Spleen (tissue), 11 donors: ENCODE data around the gene CSTPP1. TPM values are rescaled to one million over a fixed set of nuclear protein-coding genes. Genes with fewer than 3 reads are reported as not detected.

ENCODE experiments used
- DNase-seq: peaks from one replicate; pipeline ENCODE4 v3.0.0-alpha.2; 2020
- H3K27ac ChIP-seq, 8 donors: fragments of 200-600 bp; sonication (generic) in 7 of 8; 1 replicate in 4 of 8; 2 replicates in 4 of 8; pipeline versions ENCODE4 v1.5.0 to v1.8.0; 2016 to 2021; ENCODE audit warnings: inconsistent platforms in 4 of 8, mild to moderate bottlenecking in 4 of 8, moderate library complexity in 1 of 8
- H3K27me3 ChIP-seq, 7 donors: fragments of 200-600 bp; sonication (generic) in 6 of 7; replicated peaks in 1 of 7; 1 replicate in 4 of 7; 2 replicates in 3 of 7; pipeline versions ENCODE4 v1.5.0 to v1.8.0; 2016 to 2021; ENCODE audit warnings: inconsistent platforms in 3 of 7, mild to moderate bottlenecking in 1 of 7
- H3K36me3 ChIP-seq, 6 donors: fragments of 200-600 bp; sonication (generic) in 5 of 6; 1 replicate in 4 of 6; 2 replicates in 2 of 6; pipeline versions ENCODE4 v1.5.0 to v1.8.0; 2016 to 2021; ENCODE audit warnings: inconsistent platforms in 2 of 6
- H3K4me1 ChIP-seq, 6 donors: fragments of 200-600 bp; sonication (generic) in 5 of 6; 1 replicate in 3 of 6; 2 replicates in 3 of 6; pipeline versions ENCODE4 v1.5.0 to v1.8.0; 2016 to 2021; ENCODE audit warnings: inconsistent platforms in 3 of 6
- H3K4me3 ChIP-seq, 8 donors: fragments of 200-600 bp; sonication (generic) in 7 of 8; 1 replicate in 4 of 8; 2 replicates in 4 of 8; pipeline versions ENCODE4 v1.5.0 to v1.8.0; 2016 to 2021; ENCODE audit warnings: inconsistent platforms in 4 of 8, mild to moderate bottlenecking in 4 of 8, moderate library complexity in 2 of 8
- H3K9me3 ChIP-seq, 8 donors: fragments of 200-600 bp; sonication (generic) in 7 of 8; 1 replicate in 4 of 8; 2 replicates in 4 of 8; pipeline versions ENCODE4 v1.5.0 to v1.8.0; 2016 to 2021; ENCODE audit warnings: inconsistent platforms in 4 of 8
- POLR2A ChIP-seq, 3 donors: fragments of 450-650 bp; IDR thresholded peaks; one replicate each; pipeline ENCODE4 v1.5.1; 2017; ENCODE audit warnings: antibody characterized with exemption in 3 of 3, mild to moderate bottlenecking in 1 of 3
- POLR2AphosphoS5 ChIP-seq, 3 donors: sonication (generic); formaldehyde crosslinking; IDR thresholded peaks; one replicate each; pipeline ENCODE4 v1.5.1; 2017; ENCODE audit warnings: antibody characterized with exemption in 3 of 3
- WGBS, 5 donors: extraction: QIAGEN DNeasy Blood & Tissue Kit in 3 of 5; methylation state at CpG; one replicate each; pipeline versions ENCODE4 v1.1.5 to v1.1.7; 2013 to 2018; 5-methylcytosine and 5-hydroxymethylcytosine counted together
- intact Hi-C: fragments of 100-400 bp; cut with DNase I; formaldehyde crosslinking; loops from one replicate; pipeline ENCODE4 v1.15.0; 2023; ENCODE audit warnings: low total_unique reads
- polyA plus RNA-seq, 3 donors: library from polyadenylated mRNA; stranded (reverse); fragments of 200-250 nt; gene quantifications; one replicate each; pipeline ENCODE4 v1.2.1, GENCODE V29; 2013
- total RNA-seq, 7 donors: library from RNA; depleted of rRNA in 3 of 7; stranded (reverse); fragments of >200 nt in 3 of 7; fragmentation: NEBNext Ultra II Directional in 4 of 7; extraction: Animal tissue kit (Norgen Biotek cat#: 25700) in 4 of 7; gene quantifications; one replicate each; pipeline versions ENCODE4 v1.1.0 to v1.2.1, GENCODE V29; 2016 to 2021
- TF ChIP-seq, protein P1 (sequence below), 11 experiments: fragments of 200-600 bp in 7 of 11; fragments of 450-650 bp in 4 of 11; sonication (generic) in 4 of 11; IDR thresholded peaks in 8 of 11; conservative IDR thresholded peaks in 3 of 11; 1 replicate in 7 of 11; 2 replicates in 4 of 11; pipeline versions ENCODE4 v1.4.0 to v1.8.0; 2016 to 2021; ENCODE audit warnings: antibody characterized with exemption in 11 of 11, inconsistent platforms in 4 of 11, mild to moderate bottlenecking in 1 of 11
- donor health status: healthy with polysubstance abuse.
- donor health status: DM: no; HTN: no; CAD: no; lungs with moderate emphysema.
- donor health status: DM: no; HTN: no; CAD: no.
- donor health status: Bipolar disorder and iron deficiency.
- donor health status: healthy.
- donor health status: DM: no; HTN: no; CAD: no.
- donor health status: DM: yes; HTN: yes; CAD: no.

The CSTPP1 gene
- total and polyA plus RNA-seq, 10 donors = 8.6 to 23.0 (median 14.4) TPM

DNA sequence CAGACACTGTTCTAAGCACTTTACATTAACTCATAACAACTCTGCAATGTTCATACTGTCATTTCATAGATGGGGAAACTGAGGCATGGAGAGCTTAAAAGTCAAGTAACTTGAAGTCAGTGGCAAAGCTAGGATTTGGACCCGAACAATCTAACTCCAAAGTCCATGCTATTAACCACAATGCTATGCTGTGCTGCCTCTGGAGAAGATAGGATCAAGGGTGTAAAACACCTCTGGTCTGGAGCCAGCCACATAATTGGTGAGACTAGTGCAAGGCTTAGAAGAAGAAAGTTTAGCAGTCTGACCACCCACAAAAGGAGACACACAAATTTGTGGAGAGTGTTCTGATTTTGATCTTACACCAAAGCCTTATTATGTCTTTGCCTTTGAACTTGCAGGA, 196.4 kb downstream of the CSTPP1 start:
- H3K27ac ChIP-seq = no peak overlapping the region
- TF ChIP-seq, protein P1, sequence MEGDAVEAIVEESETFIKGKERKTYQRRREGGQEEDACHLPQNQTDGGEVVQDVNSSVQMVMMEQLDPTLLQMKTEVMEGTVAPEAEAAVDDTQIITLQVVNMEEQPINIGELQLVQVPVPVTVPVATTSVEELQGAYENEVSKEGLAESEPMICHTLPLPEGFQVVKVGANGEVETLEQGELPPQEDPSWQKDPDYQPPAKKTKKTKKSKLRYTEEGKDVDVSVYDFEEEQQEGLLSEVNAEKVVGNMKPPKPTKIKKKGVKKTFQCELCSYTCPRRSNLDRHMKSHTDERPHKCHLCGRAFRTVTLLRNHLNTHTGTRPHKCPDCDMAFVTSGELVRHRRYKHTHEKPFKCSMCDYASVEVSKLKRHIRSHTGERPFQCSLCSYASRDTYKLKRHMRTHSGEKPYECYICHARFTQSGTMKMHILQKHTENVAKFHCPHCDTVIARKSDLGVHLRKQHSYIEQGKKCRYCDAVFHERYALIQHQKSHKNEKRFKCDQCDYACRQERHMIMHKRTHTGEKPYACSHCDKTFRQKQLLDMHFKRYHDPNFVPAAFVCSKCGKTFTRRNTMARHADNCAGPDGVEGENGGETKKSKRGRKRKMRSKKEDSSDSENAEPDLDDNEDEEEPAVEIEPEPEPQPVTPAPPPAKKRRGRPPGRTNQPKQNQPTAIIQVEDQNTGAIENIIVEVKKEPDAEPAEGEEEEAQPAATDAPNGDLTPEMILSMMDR (IDR thresholded peaks at IDR 0.05 in 8 of 11, conservative IDR thresholded peaks at IDR 0.05 in 3 of 11) = no peak
- TF ChIP-seq POLR2A (IDR thresholded peaks at IDR 0.05) = no peak
- TF ChIP-seq POLR2AphosphoS5 (IDR thresholded peaks at IDR 0.05) = no peak
- 82 to 100% (median 88%) methylated on average over 1 of the region's 1 CpG for WGBS, 5 donors

DNA sequence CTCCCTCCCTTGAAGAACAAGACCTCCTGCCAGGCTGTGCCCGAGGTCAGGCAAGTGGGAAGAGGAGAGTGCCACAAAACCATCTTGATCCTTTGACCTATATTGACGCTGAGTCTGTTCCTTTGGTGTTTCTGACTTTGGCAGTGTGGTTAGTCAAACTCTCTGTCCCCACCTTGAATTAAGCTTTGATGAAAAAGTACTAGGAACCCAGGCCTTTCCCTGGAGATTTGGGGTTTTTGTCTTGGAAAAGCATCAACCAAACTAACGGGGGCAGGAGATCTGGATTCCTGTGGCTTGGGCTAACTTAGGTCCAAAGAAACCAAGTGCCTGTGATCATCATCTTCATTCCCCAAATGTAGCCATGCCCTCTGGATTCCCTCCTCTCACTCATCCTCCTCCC, 199.8 kb downstream of the CSTPP1 start:
- no peak for TF ChIP-seq POLR2A (IDR thresholded peaks at IDR 0.05)
- TF ChIP-seq POLR2AphosphoS5 (IDR thresholded peaks at IDR 0.05) = no peak
- TF ChIP-seq, protein P1 (IDR thresholded peaks at IDR 0.05 in 8 of 11, conservative IDR thresholded peaks at IDR 0.05 in 3 of 11) = no peak
- DNase-seq = no peak
- H3K4me1 ChIP-seq = no peaks in the 10 kb centered on the region
- intact Hi-C loops = no loop called here
- H3K27me3 ChIP-seq = no peaks in the 10 kb centered on the region
- WGBS, 5 donors = 67 to 91% (median 81%) methylated on average over 3 of the region's 3 CpGs
- H3K9me3 ChIP-seq = no peaks in the 10 kb centered on the region
- H3K4me3 ChIP-seq = no peak overlapping the region
- peaks cover 0 to 27% (median 10%) of the 10 kb centered on the region in 6 donors for H3K36me3 ChIP-seq
- H3K27ac ChIP-seq = no peak overlapping the region

More for the DNA sequence above, 196.4 kb downstream of the CSTPP1 start:
- peaks cover 0 to 13% (median 8%) of the 10 kb centered on the region in 6 donors for H3K36me3 ChIP-seq
- H3K27me3 ChIP-seq = no peaks in the 10 kb centered on the region
- no peak overlapping the region for H3K4me3 ChIP-seq
- H3K4me1 ChIP-seq = no peaks in the 10 kb centered on the region
- DNase-seq = no peak
- no peaks in the 10 kb centered on the region for H3K9me3 ChIP-seq
- intact Hi-C loops = no loop called here

DNA sequence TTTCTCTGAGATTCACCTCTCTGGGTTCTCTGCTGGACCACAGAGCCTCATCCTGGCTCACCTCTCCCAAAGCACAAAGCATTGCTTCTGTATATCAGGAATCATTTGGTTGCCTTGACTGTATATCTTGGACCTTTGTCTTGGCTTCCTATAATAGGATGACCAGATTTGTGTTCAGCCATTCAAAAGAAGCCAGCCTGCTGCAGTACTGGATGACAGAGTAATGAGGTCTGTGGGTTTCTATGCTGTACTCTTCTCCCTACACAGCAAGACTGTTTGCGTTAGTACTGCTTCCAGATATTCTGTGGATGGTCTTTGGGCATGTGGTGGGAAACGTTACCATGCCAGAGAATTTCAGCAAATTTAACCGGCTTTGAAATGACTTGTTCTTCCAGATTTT, 200.4 kb downstream of the CSTPP1 start:
- Histone ChIP-seq H3K27me3 (no peaks in the 10 kb centered on the region), H3K4me1 (no peaks in the 10 kb centered on the region), H3K27ac (no peak overlapping the region), H3K36me3 (peaks cover 0 to 27% (median 10%) of the 10 kb centered on the region in 6 donors), H3K4me3 (no peak overlapping the region), H3K9me3 (no peaks in the 10 kb centered on the region)
- no peak for DNase-seq
- 92 to 95% (median 94%) methylated on average over 3 of the region's 3 CpGs for WGBS, 5 donors
- intact Hi-C loops = no loop called here
- TF ChIP-seq POLR2A (IDR thresholded peaks at IDR 0.05) (no peak), POLR2AphosphoS5 (IDR thresholded peaks at IDR 0.05) (no peak)
- TF ChIP-seq, protein P1 (IDR thresholded peaks at IDR 0.05 in 8 of 11, conservative IDR thresholded peaks at IDR 0.05 in 3 of 11) = no peak

DNA sequence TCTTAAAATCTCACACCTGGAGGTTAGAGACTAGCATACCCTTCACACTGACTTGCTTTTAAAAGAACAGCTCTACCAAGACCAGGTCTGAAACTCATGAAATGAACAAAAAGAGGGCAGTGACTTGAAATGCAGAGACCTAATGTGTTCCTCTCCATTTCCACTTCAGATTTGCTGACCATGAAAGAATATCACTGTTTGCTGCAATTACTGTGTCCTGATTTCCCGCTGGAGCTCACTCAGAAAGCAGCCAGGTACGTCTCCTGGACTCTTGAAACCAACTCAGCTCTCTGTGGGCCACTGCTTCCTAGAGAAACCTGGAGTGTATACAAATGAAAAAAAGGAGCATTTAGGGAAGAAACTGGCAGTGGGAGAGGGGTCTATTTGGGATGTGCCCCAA, 200.9 kb downstream of the CSTPP1 start:
- H3K27me3 ChIP-seq = no peaks in the 10 kb centered on the region
- no peak for DNase-seq
- H3K4me1 ChIP-seq = no peaks in the 10 kb centered on the region
- intact Hi-C loops = no loop called here
- H3K36me3 ChIP-seq = peaks cover 0 to 27% (median 10%) of the 10 kb centered on the region in 6 donors
- H3K9me3 ChIP-seq = no peaks in the 10 kb centered on the region
- no peak overlapping the region for H3K27ac ChIP-seq
- H3K4me3 ChIP-seq = no peak overlapping the region
- WGBS, 5 donors = 93 to 100% (median 95%) methylated on average over 2 of the region's 2 CpGs
- TF ChIP-seq POLR2A (IDR thresholded peaks at IDR 0.05) (no peak), POLR2AphosphoS5 (IDR thresholded peaks at IDR 0.05) (no peak)
- TF ChIP-seq, protein P1 (IDR thresholded peaks at IDR 0.05 in 8 of 11, conservative IDR thresholded peaks at IDR 0.05 in 3 of 11) = no peak
